Prostate gland (tissue), 2 donors: ENCODE measurements around the gene SYNPR. TPM values are rescaled to one million over a fixed set of nuclear protein-coding genes. Genes with fewer than 3 reads are reported as not detected.

Experiments used
- DNase-seq: peaks from one replicate; pipeline ENCODE4 v3.0.0-alpha.2; 2019; ENCODE audit warnings: low spot score
- H3K27ac ChIP-seq, 2 donors: fragments of 200-600 bp; sonication (generic); 2 replicates each; pipeline ENCODE4 v1.5.1; 2017 to 2019
- H3K27me3 ChIP-seq: fragments of 200-600 bp; sonication (generic); replicated peaks from 2 replicates; pipeline ENCODE4 v1.5.1; 2019; ENCODE audit not compliant: insufficient read depth
- H3K36me3 ChIP-seq, 2 donors: fragments of 200-600 bp; sonication (generic); 1 replicate in 1 of 2; 2 replicates in 1 of 2; pipeline versions ENCODE4 v1.5.1 to v1.8.1; 2017 to 2019
- H3K4me1 ChIP-seq: fragments of 200-600 bp; sonication (generic); replicated peaks from 2 replicates; pipeline ENCODE4 v1.5.1; 2019
- H3K4me3 ChIP-seq, 2 donors: fragments of 200-600 bp; sonication (generic); 2 replicates each; pipeline ENCODE4 v1.5.1; 2017 to 2019
- H3K9me3 ChIP-seq: fragments of 200-600 bp; sonication (generic); 2 replicates; pipeline ENCODE4 v1.5.1; 2017
- CTCF ChIP-seq, 4 experiments: fragments of 200-600 bp in 2 of 4; fragments of 450-650 bp in 2 of 4; sonication (generic) in 2 of 4; IDR thresholded peaks; 1 replicate in 3 of 4; 2 replicates in 1 of 4; pipeline ENCODE4 v1.5.1; 2016 to 2019; ENCODE audit warnings: antibody characterized with exemption in 4 of 4, mild to moderate bottlenecking in 2 of 4, moderate library complexity in 2 of 4
- POLR2A ChIP-seq: fragments of 450-650 bp; IDR thresholded peaks from one replicate; pipeline ENCODE4 v1.6.1; 2016; ENCODE audit warnings: antibody characterized with exemption, mild to moderate bottlenecking
- POLR2AphosphoS5 ChIP-seq: sonication (generic); formaldehyde crosslinking; IDR thresholded peaks from one replicate; pipeline ENCODE4 v1.6.1; 2017; ENCODE audit warnings: antibody characterized with exemption
- WGBS: methylation state at CpG from one replicate; pipeline ENCODE4 v1.1.5; 2018; 5-methylcytosine and 5-hydroxymethylcytosine counted together
- intact Hi-C: fragments of 100-400 bp; cut with DNase I; formaldehyde crosslinking; loops from one replicate; pipeline ENCODE4 v1.14.2; 2022
- total RNA-seq, 2 donors: library from RNA; depleted of rRNA; stranded (reverse); fragments of >200 nt; gene quantifications; one replicate each; pipeline ENCODE4 v1.1.0, GENCODE V29; 2016

SYNPR gene
- total RNA-seq, 2 donors from 2014 or later, result not detected

GRCh38 chr3:63323766-63324165 is 45.7 kb downstream of the SYNPR start:
- DNase-seq, result no peak
- H3K27me3 ChIP-seq, result no peaks in the 10 kb centered on the region
- TF ChIP-seq POLR2AphosphoS5, result no peak
- TF ChIP-seq POLR2A, result no peak
- TF ChIP-seq CTCF (IDR thresholded peaks at IDR 0.05), result no peak
- no peak overlapping the region for H3K27ac ChIP-seq
- no peak overlapping the region for H3K4me3 ChIP-seq
- no peaks in the 10 kb centered on the region for H3K4me1 ChIP-seq
- no peaks in the 10 kb centered on the region for H3K36me3 ChIP-seq
- intact Hi-C loops, result no loop called here
- H3K9me3 ChIP-seq, result no peaks in the 10 kb centered on the region

- intact Hi-C loops, result no loop called here
- Histone ChIP-seq H3K27me3 (no peaks in the 10 kb centered on the region), H3K27ac (no peak overlapping the region), H3K4me3 (no peak overlapping the region), H3K9me3 (no peaks in the 10 kb centered on the region), H3K4me1 (no peaks in the 10 kb centered on the region), H3K36me3 (no peaks in the 10 kb centered on the region)
- no peak for TF ChIP-seq POLR2AphosphoS5
- TF ChIP-seq CTCF (IDR thresholded peaks at IDR 0.05), result no peak
- no peak for TF ChIP-seq POLR2A
- 77% methylated on average over 2 of the region's 2 CpGs for WGBS
- no peak for DNase-seq
These were observed 46.5 kb downstream of the SYNPR start for GRCh38 chr3:63324621-63325020.

- intact Hi-C loops, result no loop called here
- no peak for DNase-seq
- Histone ChIP-seq H3K4me3 (no peak overlapping the region), H3K9me3 (no peaks in the 10 kb centered on the region), H3K27ac (no peak overlapping the region), H3K27me3 (no peaks in the 10 kb centered on the region), H3K4me1 (no peaks in the 10 kb centered on the region), H3K36me3 (no peaks in the 10 kb centered on the region)
- 95% methylated on average over 2 of the region's 2 CpGs for WGBS
- TF ChIP-seq POLR2AphosphoS5, result no peak
- TF ChIP-seq POLR2A, result no peak
- TF ChIP-seq CTCF (IDR thresholded peaks at IDR 0.05), result no peak
These were observed 47.3 kb downstream of the SYNPR start for GRCh38 chr3:63325386-63325785.

- intact Hi-C loops, result no loop called here
- no peak for DNase-seq
- H3K36me3 ChIP-seq, result no peaks in the 10 kb centered on the region
These were observed 50.3 kb downstream of the SYNPR start for GRCh38 chr3:63328365-63328764.

GRCh38 chr3:63331520-63331919 is 53.4 kb downstream of the SYNPR start:
- 79% methylated on average over 3 of the region's 3 CpGs for WGBS
- Histone ChIP-seq H3K4me1 (no peaks in the 10 kb centered on the region), H3K9me3 (no peaks in the 10 kb centered on the region), H3K36me3 (no peaks in the 10 kb centered on the region), H3K27me3 (no peaks in the 10 kb centered on the region), H3K4me3 (no peak overlapping the region), H3K27ac (no peak overlapping the region)
- intact Hi-C loops, result no loop called here
- no peak for TF ChIP-seq CTCF (IDR thresholded peaks at IDR 0.05)
- no peak for TF ChIP-seq POLR2AphosphoS5
- no peak for TF ChIP-seq POLR2A
- DNase-seq, result no peak

More at GRCh38 chr3:63328365-63328764, 50.3 kb downstream of the SYNPR start:
- Histone ChIP-seq H3K27ac (no peak overlapping the region), H3K4me3 (no peak overlapping the region), H3K9me3 (no peaks in the 10 kb centered on the region), H3K4me1 (no peaks in the 10 kb centered on the region), H3K27me3 (no peaks in the 10 kb centered on the region)
- TF ChIP-seq CTCF (IDR thresholded peaks at IDR 0.05) (no peak), POLR2A (no peak), POLR2AphosphoS5 (no peak)
